BLaER1 treated with 17β-estradiol and CSF1 and Interleukin-3, amounts not matched to agents 10 nM and 100 nM (cell line): ENCODE data around the gene EEF1A2.
A peak's percentile ranks its signal among the peaks of the same experiment; 100 is the strongest.

ENCODE experiments used
- H3K27ac ChIP-seq, 11 experiments: shearing (Covaris generic); formaldehyde crosslinking; 2 replicates each; pipeline ENCODE4 v1.8.1; 2022
- H3K27me3 ChIP-seq, 11 experiments: shearing (Covaris generic); formaldehyde crosslinking; 2 replicates each; pipeline ENCODE4 v1.8.1; 2022
- H3K36me3 ChIP-seq, 11 experiments: shearing (Covaris generic); formaldehyde crosslinking; 2 replicates each; pipeline ENCODE4 v1.8.1; 2022
- H3K4me1 ChIP-seq, 10 experiments: shearing (Covaris generic); formaldehyde crosslinking; 2 replicates each; pipeline ENCODE4 v1.8.1; 2022
- H3K4me2 ChIP-seq, 11 experiments: shearing (Covaris generic); formaldehyde crosslinking; 2 replicates each; pipeline ENCODE4 v1.8.1; 2022
- H3K4me3 ChIP-seq, 10 experiments: shearing (Covaris generic); formaldehyde crosslinking; 2 replicates each; pipeline ENCODE4 v1.8.1; 2022
- H3K9ac ChIP-seq, 11 experiments: shearing (Covaris generic); formaldehyde crosslinking; 2 replicates each; pipeline ENCODE4 v1.8.1; 2022
- H3K9me3 ChIP-seq, 11 experiments: shearing (Covaris generic); formaldehyde crosslinking; replicated peaks in 1 of 11; 2 replicates each; pipeline ENCODE4 v1.8.1; 2022
- H4K20me1 ChIP-seq, 11 experiments: shearing (Covaris generic); formaldehyde crosslinking; 2 replicates each; pipeline ENCODE4 v1.8.1; 2022
- Cebpa-rat ChIP-seq, 11 experiments: shearing (Covaris generic); IDR thresholded peaks; 2 replicates each; pipeline ENCODE4 v1.8.1; 2022

The EEF1A2 gene

GRCh38 chr20:63539092-63539430, 40.2 kb upstream of the EEF1A2 start:
- Histone ChIP-seq H3K9ac (0 out of 22 replicates have a peak overlapping the region, but pooled peaks of 1 of the 11 experiments have one; percentile 4), H3K36me3 (no peaks in the 10 kb centered on the region), H3K27me3 (peaks cover 16 to 56% (median 38%) of the 10 kb centered on the region in 11 experiments; a peak in 21 of 22 replicates), H3K4me1 (peaks cover 13 to 72% (median 66%) of the 10 kb centered on the region in 10 experiments), H3K4me2 (peak overlapping the region in 9 of 11 experiments; percentile 14 to 50 (median 47); a peak in 13 of 22 replicates), H3K27ac (no peak overlapping the region), H3K9me3 (no peaks in the 10 kb centered on the region), H3K4me3 (no peak overlapping the region), H4K20me1 (peaks cover 0 to 59% (median 9%) of the 10 kb centered on the region in 11 experiments; a peak in 10 of 22 replicates)
- TF ChIP-seq Cebpa-rat (IDR thresholded peaks at IDR 0.05), result no peak

DNA sequence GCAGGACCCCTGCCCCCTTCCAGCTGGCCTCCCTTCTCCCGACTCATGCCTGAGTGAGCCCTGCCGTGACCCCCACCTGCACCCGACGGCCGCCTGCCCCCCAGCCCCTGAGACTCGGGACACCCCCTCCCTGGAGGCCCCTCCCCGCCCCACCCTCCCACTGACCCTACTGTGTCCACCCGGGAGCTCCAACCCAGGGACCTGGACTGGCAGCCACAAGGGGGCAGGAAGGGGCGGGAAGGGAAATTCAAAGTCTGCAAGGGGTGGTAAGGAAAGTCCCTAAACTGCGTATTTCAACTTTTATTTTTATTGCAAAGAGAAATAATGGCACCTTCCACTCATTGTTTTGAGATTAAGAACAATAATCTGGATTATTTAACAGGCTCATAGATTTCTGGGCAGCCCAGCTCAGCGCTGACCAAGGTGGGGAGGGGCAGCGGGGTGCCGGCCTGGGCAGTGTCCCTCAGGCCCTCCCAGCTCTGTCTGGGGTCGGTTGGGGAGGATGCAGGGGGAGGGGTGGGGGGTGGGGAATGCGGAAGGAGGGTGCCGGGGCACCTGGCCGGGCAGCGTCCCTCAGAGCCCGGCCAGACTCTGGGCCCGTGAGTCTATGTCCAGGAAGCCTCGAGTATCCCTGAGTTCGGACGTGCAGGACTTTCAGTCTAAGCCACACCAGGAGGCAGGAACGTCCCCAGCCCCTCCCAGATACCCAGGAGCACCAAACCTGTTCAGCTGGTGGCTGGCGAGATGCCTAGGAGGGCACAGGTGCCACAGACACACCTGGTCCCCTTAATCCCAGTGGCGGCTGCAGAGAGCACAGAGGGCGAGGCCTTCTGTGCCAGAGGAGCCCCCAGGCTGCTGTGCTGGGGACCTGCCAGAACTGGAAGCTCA, 39.6 kb upstream of the EEF1A2 start:
- H3K9me3 ChIP-seq, result no peaks in the 10 kb centered on the region
- H3K27ac ChIP-seq, result peak overlapping the region in 4 of 11 experiments; percentile 79 to 88 (median 84); a peak in 8 of 22 replicates
- H3K27me3 ChIP-seq, result peaks cover 10 to 56% (median 34%) of the 10 kb centered on the region in 11 experiments; a peak in 20 of 22 replicates
- H3K9ac ChIP-seq, result peak overlapping the region in 8 of 11 experiments; percentile 59 to 84 (median 74); a peak in 11 of 22 replicates
- H3K36me3 ChIP-seq, result no peaks in the 10 kb centered on the region
- no peak for TF ChIP-seq Cebpa-rat (IDR thresholded peaks at IDR 0.05)
- peak overlapping the region; percentile 39 to 99 (median 96) for H3K4me2 ChIP-seq
- H4K20me1 ChIP-seq, result peaks cover 0 to 63% (median 14%) of the 10 kb centered on the region in 11 experiments; a peak in 8 of 22 replicates
- H3K4me1 ChIP-seq, result peaks cover 13 to 78% (median 72%) of the 10 kb centered on the region in 10 experiments
- H3K4me3 ChIP-seq, result peak overlapping the region in 4 of 10 experiments; percentile 60 to 72 (median 62); a peak in 6 of 20 replicates

DNA sequence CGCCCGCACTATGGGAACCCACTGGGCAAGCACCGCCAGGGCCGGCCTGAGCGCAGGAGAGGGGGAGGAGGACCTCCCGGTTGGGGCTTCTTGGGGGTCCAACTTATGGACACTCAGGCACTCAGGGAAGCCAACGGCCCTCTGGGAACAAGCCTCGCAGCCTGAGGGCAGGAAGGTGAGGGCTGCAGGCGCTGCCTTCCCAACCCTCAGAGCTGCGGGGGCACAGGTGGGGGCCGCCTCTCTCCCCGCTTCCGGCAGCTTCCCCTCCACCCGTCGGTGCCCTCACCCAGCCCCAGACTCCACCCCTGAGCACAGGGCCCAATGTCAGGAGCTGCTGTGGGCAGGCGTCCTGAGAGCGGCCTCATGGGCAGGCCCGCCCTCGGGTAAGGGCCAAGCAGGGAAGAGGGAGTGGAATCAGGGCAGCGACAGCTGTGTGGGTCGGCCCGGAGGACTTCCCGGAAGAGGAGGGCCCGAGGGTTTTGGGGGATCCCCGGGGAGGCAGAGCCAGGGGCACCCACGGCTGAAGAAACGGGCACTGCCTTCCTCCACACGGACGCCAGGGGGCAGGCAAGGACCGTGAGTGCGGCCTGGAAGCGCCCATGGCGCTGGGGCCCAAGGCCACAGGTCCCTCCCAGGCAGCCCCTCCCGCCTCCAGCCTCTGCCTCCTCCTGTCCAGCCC, 38.8 kb upstream of the EEF1A2 start:
- Histone ChIP-seq H3K9ac (peak overlapping the region; percentile 59 to 84 (median 75)), H3K27ac (peak overlapping the region; percentile 62 to 91 (median 79)), H3K9me3 (no peaks in the 10 kb centered on the region), H4K20me1 (peaks cover 0 to 55% (median 11%) of the 10 kb centered on the region in 11 experiments; a peak in 8 of 22 replicates), H3K4me3 (peak overlapping the region; percentile 42 to 72 (median 56)), H3K4me2 (peak overlapping the region; percentile 87 to 99 (median 97)), H3K36me3 (no peaks in the 10 kb centered on the region), H3K27me3 (peaks cover 10 to 54% (median 34%) of the 10 kb centered on the region in 11 experiments; a peak in 20 of 22 replicates), H3K4me1 (peaks cover 13 to 81% (median 73%) of the 10 kb centered on the region in 10 experiments)
- TF ChIP-seq Cebpa-rat (IDR thresholded peaks at IDR 0.05), result no peak

GRCh38 chr20:63536997-63537524, 38.2 kb upstream of the EEF1A2 start, which contains the start of gene PTK6:
PTK6 (minus strand) TSS chr20:63537376; CDS start chr20:63537314, 62 bp downstream.
- Histone ChIP-seq H3K4me3 (peak within 1 kb of the TSS; percentile 42 to 72 (median 56)), H3K27ac (peak within 1 kb of the TSS; percentile 62 to 91 (median 79)), H3K36me3 (no peaks in the 10 kb centered on the region), H3K9me3 (no peaks in the 10 kb centered on the region), H3K4me1 (peaks cover 13 to 83% (median 75%) of the 10 kb centered on the region in 10 experiments), H3K27me3 (peaks cover 10 to 58% (median 34%) of the 10 kb centered on the region in 11 experiments; a peak in 20 of 22 replicates), H4K20me1 (peaks cover 0 to 49% (median 10%) of the 10 kb centered on the region in 11 experiments; a peak in 8 of 22 replicates), H3K4me2 (peak within 1 kb of the TSS; percentile 87 to 99 (median 97)), H3K9ac (peak within 1 kb of the TSS; percentile 59 to 84 (median 75))
- no peak for TF ChIP-seq Cebpa-rat (IDR thresholded peaks at IDR 0.05)

GRCh38 chr20:63536241-63536977, 37.5 kb upstream of the EEF1A2 start:
- Histone ChIP-seq H3K27me3 (peaks cover 10 to 56% (median 34%) of the 10 kb centered on the region in 11 experiments; a peak in 20 of 22 replicates), H3K4me3 (peak overlapping the region; percentile 42 to 72 (median 56); a peak in 16 of 20 replicates), H3K4me2 (peak overlapping the region; percentile 87 to 99 (median 97)), H3K36me3 (no peaks in the 10 kb centered on the region), H3K4me1 (peaks cover 13 to 88% (median 73%) of the 10 kb centered on the region in 10 experiments), H3K27ac (peak overlapping the region; percentile 62 to 91 (median 79); a peak in 21 of 22 replicates), H3K9me3 (no peaks in the 10 kb centered on the region), H3K9ac (peak overlapping the region; percentile 59 to 84 (median 75); a peak in 21 of 22 replicates), H4K20me1 (peaks cover 0 to 43% (median 10%) of the 10 kb centered on the region in 11 experiments; a peak in 8 of 22 replicates)
- no peak for TF ChIP-seq Cebpa-rat (IDR thresholded peaks at IDR 0.05)

DNA sequence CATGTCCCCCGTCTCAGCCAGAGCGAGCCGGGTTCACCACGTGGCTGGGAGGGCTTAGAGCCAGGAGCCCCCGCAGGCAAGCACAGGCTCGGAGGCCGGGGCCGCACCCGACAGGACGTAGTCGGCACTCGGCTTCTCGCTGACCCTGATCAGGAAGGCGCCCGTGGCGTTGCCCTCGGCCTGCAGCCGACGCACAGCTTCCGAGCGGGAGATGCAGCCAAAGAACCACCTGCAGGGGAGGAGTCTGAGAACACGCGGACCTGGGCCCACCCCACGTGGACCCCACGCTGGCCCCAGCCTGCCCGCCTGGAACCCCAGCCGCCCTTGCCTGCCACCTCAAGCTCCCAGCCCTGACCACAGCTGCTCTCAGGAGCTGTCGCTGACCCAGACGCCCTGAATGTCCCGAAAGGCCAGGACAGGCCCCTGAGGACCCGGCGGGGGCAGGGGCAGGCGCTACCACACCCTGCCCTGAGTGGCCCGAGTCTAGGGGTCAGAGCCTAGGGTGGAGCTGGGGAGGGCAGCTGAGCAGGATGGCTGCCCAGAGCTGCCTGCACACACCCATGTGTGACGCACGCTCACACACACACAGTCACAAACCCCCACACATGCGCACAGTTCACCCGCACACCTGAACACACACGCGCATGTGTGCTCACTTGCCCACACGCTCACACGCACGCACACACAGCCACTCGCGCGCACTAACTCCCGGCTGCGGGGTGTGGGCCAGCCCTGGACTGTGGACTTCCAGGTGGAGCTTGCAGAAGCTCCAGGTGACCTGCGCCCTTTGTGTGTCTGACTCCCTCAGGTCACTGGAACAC, 36.2 kb upstream of the EEF1A2 start:
- Histone ChIP-seq H4K20me1 (peaks cover 0 to 38% (median 0%) of the 10 kb centered on the region in 11 experiments; a peak in 8 of 22 replicates), H3K4me2 (peak overlapping the region; percentile 32 to 79 (median 54); a peak in 20 of 22 replicates), H3K9me3 (no peaks in the 10 kb centered on the region), H3K4me1 (peaks cover 13 to 86% (median 67%) of the 10 kb centered on the region in 10 experiments), H3K9ac (peak overlapping the region in 1 of 11 experiments; percentile 33; a peak in 1 of 22 replicates), H3K27ac (no peak overlapping the region), H3K36me3 (no peaks in the 10 kb centered on the region), H3K27me3 (peaks cover 10 to 44% (median 23%) of the 10 kb centered on the region in 11 experiments; a peak in 20 of 22 replicates), H3K4me3 (no peak overlapping the region)
- no peak for TF ChIP-seq Cebpa-rat (IDR thresholded peaks at IDR 0.05)

DNA sequence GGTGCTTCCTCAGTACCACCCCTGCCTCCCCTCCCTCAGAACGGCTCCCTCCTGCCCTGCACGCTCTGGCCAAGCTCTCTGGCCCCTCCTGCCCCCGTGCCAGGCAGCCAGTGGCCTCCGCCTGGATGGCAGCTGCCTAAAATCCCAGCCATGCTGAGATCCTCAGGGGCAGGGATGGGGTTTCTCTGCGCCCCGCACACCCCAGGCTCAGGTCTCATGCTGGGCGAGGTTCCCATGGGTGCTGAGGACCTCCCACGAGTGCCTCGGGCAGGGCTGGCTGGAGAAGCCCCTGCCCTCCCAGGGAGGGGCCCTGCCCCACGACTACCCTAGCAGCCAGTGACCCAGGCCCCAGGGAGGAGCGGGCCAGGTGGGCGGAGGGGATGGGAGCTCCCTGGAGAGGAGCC, 35.5 kb upstream of the EEF1A2 start:
- TF ChIP-seq Cebpa-rat (IDR thresholded peaks at IDR 0.05), result no peak
- Histone ChIP-seq H3K4me3 (no peak overlapping the region), H4K20me1 (peaks cover 0 to 38% (median 0%) of the 10 kb centered on the region in 11 experiments; a peak in 8 of 22 replicates), H3K9me3 (no peaks in the 10 kb centered on the region), H3K36me3 (no peaks in the 10 kb centered on the region), H3K4me1 (peaks cover 13 to 81% (median 61%) of the 10 kb centered on the region in 10 experiments), H3K4me2 (peak overlapping the region in 10 of 11 experiments; percentile 32 to 79 (median 55); a peak in 18 of 22 replicates), H3K9ac (peak overlapping the region in 1 of 11 experiments; percentile 33; a peak in 1 of 22 replicates), H3K27me3 (peaks cover 10 to 38% (median 21%) of the 10 kb centered on the region in 11 experiments; a peak in 20 of 22 replicates), H3K27ac (no peak overlapping the region)
